Stimulated activated CD4-positive, alpha-beta T cell treated with anti-CD3 and anti-CD28 coated beads, Interleukin-4, amount 100 ng/mL, for 48 hours (primary cell): Measurements from ENCODE around the gene SHISA4.
"Not testable (repeated sequence)": the region's sequence is repeated elsewhere in the genome, so short reads cannot be mapped to it uniquely, and the experiment has no call there.

ENCODE experiments used
- DNase-seq, 2 donors: peaks; one replicate each; pipeline ENCODE4 v3.0.0-alpha.2; 2020; ENCODE audit warnings: low read depth in 2 of 2

Gene SHISA4, protein sequence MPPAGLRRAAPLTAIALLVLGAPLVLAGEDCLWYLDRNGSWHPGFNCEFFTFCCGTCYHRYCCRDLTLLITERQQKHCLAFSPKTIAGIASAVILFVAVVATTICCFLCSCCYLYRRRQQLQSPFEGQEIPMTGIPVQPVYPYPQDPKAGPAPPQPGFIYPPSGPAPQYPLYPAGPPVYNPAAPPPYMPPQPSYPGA

DNA sequence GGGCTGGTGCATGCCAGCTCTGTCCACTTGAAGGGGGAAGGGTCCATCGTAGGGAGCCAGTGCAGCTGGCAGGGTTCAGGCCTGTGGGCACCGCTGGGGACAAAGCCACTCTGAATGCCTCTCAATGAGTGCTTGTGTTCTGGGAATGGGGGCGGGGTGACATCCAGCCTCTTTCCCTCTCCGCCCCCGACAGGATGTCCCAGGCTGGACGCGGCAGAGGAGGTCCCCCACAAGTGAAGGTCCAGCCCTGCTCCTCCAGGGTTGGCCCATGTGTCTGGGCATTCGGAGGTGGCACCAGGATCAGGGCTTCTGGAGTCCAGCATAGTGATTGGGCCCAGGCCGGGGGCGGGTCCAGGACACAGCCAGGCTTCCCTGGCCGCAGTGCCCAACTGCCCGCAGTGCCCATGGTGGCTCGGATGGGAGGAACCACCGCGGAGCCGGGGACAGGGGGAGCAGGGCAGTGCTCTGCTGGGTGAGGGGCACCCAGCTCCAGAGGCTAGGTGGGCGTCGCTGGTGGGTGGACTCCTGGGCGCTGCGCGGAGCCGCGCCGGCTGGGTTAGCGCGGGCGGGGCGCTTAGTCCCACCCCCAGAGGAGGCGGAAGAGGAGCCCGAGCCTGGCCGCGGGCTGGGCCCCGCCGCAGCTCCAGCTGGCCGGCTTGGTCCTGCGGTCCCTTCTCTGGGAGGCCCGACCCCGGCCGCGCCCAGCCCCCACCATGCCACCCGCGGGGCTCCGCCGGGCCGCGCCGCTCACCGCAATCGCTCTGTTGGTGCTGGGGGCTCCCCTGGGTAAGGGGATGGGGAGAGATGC is at the start of gene SHISA4:
Gene SHISA4 (plus strand): TSS at position 617 of the 808 bp plus-strand sequence. CDS start 97 bp downstream, at position 714.
- DNase-seq, result no peak

DNA sequence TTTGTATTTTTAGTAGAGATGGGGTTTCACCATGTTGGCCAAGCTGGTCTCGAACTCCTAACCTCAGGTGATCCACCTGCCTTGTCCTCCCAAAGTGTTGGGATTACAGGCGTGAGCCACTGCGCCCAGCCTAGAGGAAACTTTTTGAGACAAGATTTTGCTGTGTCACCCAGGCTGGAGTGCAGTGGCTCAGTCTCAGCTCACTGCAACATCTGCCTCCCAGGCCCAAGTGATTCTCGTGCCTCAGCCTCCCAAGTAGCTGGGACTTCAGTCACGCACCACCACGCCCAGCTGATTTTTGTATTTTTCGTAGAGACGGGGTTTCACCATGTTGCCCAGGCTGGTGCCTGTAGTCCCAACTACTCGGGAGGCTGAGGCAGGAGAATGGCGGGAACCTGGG is 49.6 kb upstream of the SHISA4 start:
- DNase-seq, result not testable (repeated sequence)

DNA sequence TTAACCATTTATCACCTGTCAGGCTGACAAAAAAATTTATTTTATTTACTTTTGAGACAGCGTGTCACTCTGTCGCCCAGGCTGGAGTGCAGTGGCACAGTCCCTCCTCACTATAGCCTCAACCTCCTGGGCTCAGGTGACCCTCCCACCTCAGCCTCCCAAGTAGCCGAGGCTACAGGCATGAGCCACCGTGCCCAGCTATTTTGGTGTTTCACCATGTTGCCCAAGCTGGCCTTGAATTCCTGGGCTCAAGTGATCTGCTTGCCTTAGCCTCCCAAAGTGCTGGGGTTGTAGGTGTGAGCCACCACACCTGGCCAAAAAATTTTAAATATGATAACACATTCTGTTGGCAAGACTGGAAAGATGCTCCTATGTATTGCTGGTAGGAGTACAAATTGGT is 48.6 kb upstream of the SHISA4 start:
- DNase-seq, result no peak

DNA sequence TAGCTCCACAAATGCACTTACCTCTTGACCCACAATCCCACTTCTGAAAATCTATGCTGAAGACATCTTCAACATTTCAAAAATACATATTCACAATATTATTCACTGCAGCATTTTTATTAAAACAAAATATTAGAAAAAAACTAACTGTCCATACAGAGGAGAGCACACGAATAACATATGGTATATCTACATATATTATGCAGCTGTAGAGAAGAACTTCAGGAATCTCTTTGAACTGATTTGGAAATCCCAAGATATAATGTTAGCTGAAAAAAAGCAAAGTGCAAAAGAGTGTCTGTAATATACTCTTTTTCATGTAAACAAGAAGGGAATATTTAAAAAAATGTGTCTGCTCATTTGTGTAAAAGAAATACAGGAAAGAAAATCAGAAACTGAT is 48.2 kb upstream of the SHISA4 start:
- DNase-seq, result no peak

DNA sequence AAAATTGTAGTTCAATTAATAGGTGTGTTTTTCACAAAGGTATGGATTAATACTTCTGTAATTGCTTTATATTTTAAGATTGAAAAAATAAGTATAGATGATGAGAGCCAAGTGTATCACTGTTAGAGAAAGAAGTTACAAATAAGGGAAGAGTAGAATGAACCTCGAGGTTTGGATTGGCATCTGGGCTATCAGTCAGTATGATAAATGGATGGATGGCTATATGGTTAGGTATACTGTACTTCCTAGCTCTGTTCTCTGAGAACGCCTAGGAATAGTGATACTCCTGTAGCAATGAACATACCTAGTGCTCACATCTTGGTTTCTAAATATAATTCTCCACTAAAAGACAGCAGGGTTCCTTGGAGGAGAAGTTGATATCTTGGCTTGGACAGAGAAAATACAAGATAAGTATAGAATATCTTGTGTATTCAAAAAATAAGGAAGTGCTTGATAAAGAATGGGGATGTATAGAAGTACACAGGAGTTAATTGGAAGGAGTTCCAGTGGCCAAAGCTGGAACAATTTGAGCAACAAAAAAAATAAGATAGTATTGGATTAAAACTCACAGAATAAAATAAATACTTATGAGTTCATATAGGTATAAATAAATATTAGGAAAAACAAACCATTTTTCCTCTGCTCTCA is 47.3 kb upstream of the SHISA4 start:
- DNase-seq, result no peak

DNA sequence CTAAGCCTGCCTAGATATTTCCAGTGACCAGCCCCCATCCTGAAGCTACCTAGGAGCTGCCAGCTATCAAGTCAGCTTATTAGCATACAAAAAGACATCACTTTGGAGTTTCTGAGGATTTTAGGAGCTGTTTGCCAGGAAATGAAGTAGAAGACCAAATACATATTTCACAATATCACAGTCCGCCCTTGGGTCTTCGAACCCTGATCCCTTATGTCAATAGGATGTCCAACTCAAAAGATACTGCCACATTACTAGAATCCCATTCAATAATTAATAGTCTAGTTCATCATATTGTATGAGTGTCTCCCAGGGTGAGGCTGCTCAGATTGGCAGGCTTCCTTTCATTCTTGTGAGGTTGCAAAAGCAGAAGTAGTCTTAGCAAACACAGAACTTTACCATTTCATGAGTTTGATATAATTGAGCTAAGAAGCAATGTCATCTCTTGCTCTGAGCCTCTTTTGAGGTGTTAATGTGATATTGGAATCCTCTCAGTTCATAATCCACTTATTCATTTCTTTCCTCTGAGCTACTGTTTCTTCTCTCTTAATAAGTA is 46.1 kb upstream of the SHISA4 start:
- DNase-seq, result no peak

DNA sequence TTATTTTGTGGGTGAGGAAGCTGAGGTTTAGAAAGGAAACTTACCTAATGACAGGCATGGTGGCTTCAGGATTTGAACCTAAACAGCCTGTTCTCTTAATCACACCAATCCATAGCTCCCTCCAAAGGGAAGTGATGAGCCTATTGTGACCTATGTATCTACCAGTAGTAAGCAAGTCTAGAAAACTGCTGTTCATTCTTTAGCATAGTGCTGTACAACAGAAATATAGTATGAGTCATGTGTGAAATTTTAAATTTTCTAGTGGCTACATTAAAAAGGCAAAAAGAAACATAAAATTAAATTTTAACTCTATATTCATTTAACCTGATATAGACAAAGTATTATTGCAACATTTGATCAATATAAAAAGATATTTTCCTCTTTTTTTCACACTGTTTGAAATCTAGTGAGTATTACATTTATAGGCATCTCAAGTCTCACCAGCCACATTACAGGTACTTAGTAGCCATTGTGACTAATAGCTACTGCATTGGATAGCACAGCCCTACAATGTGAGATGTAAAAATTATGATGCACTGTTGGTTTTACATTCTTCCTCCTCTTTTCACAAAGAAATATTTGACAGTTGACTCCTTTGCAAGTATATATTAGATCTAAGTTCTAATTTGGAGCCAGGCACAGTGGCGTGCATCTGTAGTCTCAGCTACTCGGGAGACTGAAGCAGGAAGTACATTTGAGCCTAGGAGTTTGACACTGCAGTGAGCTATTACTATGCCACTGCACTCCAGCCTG is 43.2 kb upstream of the SHISA4 start:
- no peak for DNase-seq

DNA sequence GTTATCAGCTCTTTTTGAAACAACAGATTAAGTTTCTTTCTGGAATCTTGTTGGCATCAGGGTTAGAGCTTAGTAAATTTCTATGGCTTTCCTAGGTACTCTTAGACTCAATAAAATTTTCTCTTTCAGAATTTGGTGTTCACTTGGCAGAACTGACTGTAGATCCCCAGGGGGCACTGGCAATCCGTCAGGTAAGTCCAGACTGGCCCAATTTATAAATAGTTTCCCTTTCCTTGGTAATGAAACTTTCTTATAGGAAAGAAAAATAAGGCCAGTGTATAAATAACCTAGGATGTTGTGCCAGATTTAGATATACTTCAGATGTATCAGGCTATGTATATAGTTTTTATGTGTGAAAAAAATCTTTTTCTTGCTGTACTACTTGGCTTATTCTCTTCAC is 41.5 kb upstream of the SHISA4 start:
- DNase-seq, result no peak

DNA sequence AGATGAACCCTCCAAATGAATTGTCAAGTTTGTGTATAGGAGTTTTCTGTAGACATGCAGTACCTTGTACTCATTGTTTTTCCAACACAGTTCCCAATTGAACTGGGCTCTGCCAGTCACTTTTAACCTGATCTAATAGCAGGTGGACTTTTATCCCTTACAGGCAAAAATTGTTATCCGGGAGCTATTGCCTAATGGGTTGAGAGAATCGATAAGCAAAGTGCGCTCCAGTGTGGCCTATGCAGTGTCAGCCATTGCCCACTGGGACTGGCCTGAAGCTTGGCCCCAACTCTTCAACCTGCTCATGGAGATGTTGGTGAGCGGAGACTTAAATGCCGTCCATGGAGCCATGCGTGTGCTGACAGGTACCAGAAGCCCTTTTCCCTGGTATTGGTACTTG is 40.5 kb upstream of the SHISA4 start:
- DNase-seq, result no peak

DNA sequence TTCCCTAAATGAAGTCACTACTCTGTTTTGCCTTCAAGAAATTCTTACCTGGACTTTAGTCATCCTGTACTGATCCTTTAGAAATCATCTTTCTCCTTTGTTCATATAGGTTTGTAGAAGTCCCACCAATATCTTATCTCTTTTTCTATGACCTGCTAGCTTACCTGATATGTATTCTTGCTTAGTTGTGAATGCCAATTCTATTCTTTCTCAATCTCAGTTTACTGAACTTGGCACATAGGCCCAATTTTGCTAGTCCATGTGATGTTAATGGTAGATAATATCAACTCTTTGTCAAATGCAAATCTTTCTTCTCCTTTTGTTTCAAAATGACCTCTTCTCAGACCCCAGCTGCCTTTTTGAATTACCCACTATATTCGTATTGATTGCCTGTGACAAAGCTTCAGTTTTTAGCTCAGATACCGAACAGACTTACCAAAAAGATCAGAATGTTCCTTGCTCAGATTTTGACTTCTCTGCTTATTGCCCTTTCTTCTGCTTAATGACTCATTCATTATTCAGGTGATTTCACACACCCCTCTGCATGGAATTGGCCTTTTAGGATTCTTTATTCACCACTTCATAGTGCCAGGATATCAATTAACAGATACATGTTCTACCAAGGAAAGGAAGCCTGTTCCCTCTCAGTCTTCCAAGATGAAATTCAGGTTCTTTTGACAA is 39.2 kb upstream of the SHISA4 start:
- DNase-seq, result no peak

DNA sequence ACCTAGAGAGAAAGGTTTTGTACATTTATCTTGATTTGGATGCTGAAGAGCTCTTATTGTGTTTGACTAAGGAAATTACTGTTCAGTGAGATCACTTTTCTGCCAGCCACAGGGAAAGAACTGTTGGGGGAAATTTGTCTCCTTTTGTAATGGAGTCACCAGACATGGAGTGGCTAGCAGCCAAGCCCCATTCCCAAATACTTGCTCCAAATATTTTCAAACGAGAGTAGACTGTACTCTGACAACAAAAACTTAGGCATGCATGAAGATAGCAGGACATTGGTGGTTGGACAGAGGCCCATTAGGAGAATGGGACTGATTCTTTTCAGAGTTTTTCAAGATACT is 38.7 kb upstream of the SHISA4 start:
- DNase-seq, result no peak

DNA sequence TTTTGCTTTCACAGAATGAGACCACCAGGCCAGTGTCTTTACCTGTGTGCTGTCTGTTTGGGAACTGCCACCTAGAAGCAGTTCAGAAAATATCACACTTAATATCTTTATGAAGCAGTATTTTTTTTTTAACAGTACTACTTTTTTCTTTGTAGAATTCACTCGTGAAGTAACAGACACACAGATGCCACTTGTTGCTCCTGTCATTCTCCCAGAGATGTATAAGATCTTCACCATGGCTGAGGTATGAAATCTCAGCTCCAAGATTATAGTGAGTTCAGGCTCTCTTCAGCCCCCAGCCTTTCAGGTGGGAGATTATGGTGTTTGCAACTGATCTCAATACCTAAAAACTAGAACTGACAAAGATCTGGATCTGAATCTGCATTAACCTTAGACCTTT is 36.7 kb upstream of the SHISA4 start:
- no peak for DNase-seq

DNA sequence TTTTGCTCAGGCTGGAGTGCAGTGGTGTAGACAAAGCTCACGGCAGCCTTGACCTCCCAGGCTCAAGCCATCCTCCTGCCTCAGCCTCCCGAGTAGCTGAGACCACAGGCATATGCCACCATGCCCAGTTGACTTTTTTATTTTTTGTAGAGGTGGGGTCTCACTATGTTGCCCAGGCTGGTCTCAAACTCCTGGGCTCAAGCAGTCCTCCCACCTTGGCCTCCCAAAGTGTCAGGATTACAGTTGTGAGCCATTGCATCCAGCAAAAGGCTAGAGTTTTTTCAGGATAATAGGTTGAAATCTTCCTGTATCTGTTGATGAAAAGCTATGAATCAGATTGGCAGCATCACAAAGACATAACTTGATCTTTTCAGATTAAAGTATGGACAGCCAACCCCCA is 32.0 kb upstream of the SHISA4 start:
- not testable (repeated sequence) for DNase-seq

DNA sequence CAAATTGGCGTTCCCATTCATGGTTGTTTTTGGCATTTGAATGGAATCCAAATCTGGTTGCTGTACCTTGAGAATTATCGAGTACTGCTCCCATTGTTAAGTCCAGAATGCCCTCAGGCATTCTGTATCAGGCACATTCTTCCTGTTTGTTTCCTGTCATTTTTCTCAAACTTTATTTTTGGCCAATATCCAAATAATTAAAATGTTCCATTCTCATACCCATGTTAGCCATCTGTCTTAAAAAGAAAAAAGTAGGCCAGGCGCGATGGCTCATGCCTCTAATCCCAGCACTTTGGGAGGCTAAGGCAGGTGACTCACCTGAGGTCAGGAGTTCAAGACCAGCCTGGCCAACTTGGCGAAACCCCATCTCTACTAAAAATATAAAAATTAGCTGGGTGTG is 29.3 kb upstream of the SHISA4 start:
- DNase-seq, result no peak

DNA sequence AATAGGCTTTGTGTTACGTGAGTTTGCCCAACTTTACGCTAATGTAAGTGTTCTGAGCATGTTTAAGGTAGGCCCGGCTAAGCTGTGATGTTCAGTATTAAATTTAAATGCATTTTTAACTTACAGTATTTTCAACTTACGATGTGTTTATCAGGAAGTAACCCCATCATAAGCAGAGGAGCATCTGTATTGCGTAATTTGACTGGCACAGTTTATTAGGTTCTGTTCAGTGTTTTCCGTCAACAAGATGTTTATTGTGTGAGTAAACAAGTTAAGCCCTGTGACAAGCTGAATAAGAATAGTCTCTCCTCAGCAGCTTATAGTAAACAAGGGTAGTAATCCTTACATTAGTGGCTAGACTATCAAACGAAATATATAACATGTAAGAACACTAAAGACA is 27.2 kb upstream of the SHISA4 start:
- no peak for DNase-seq

DNA sequence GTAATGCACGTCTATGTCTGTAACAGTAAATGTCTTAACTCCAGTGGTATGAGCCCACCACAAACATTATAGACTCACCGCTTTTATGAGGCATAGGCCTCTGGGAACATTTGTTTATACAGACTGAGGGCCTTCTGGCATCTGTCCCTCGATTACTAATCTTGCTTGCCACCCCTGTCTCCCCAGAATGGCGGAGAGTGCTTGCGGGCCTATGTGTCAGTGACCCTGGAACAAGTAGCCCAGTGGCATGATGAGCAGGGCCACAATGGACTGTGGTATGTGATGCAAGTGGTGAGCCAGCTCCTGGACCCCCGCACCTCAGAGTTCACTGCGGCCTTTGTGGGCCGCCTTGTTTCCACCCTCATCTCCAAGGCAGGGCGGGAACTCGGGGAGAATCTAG is 18.3 kb upstream of the SHISA4 start:
- DNase-seq, result no peak

DNA sequence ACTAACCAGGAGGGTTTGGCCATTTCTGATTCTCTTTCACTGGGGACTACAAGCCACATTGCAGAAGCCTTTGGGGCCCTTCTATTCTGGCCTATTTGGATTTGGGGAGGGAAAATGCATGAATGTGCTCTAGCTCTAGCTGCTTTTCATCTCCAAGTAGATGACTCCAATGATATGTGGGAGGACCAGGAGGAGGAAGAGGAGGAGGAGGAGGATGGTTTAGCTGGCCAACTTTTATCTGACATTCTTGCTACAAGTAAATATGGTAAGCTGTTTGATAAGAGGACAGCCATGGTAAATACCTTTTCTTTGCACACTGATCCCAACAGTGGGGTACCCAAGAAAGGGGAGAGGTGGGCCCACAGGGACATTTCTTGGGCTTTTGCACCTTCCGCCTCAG is 14.0 kb upstream of the SHISA4 start:
- no peak for DNase-seq

DNA sequence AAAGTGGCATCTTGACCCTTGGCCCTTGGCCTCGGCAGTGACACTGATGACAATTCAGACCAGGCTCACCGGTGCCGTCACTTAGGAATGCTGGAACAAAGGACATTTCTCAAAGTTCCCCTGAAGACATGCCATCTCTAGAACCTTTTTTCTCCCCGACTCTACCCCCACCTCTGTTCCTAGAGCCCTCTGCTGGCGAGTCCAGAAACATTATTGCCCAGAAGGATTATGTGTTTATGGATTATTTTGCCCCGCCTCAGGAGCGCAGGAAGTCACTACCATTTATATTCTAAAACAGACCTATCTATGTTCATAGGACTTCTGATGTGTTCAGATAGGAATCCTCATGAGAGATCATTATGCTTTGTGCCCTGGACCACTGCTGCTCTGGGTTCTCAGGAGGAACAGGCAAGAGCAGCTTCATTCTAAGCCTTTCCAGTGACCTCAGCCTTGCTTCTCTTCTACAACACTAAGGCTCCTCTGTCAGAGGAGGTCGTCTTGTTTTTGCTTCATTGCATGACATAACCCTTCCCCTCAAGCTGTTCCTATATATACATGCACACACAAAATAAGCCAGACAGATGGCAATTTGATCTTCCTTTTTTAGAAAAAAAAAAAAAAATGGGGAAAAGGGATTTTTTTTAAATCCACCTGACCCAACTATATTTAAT is 12.4 kb upstream of the SHISA4 start:
- DNase-seq, result no peak

DNA sequence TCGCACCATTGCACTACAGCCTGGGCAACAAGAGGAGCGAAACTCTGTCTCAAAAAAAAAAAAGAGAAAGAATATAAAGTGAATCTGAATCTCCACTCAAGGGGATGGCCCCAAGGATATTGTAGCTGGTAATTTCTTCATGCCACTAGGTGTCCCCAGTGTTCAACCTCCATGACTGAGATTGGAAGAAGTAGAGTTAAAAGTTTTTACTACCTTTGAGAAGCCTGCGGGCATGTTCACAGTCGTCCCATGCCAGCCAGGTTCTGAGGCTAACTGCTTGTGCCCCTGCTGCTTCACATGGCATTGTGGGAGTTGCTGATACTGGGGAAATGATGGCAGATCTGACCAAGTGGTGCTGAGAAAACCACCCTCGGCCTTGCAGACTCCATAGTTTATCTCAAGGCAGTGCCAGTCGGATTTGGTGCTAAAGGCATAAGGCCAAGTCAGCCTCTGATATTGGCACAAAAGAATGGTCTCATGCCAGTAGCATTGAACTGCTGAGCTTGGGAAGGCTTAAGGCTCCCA is 10.8 kb upstream of the SHISA4 start:
- no peak for DNase-seq

DNA sequence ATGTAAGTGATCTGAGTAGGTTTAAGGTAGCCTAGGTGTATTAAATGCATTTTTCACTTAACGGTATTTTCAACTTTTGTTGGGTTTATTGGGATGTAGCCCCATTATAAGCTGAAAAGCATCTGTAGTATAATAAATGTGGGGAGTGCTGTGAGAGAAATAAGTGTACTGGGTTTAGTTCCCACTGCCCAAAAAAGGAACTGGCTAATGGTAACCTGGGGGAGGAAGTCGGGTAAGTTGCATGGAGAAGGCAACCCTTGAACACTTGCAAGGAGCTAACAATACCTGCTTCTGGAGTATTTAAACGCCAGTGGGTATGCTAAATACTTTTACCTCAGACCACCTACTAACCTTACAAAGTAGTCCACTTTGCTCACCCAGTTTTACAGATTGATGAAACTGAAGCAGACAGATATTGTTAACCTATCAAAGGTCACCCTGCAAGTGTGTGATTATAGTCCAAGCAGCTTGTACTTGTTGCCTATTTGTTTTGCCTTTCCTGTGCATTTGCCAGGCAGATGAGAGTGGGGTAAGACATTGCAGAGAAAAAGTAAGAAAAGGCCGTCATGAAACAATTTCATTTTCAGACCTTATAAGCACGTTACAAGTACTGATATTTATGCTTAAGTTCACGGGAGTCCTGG is 7.6 kb upstream of the SHISA4 start:
- DNase-seq, result no peak
